ENCODE data around the gene GRK3.

- TF ChIP-seq CTCF (IDR thresholded peaks at IDR 0.05; ENCODE audit: low read depth, low read length) (no peak), MAX (IDR thresholded peaks at IDR 0.05; ENCODE audit: low read depth, low read length) (no peak)
Observed at GRCh38 chr22:25582946-25583345, 18.5 kb downstream of the GRK3 start.
